Liver (tissue), 9 donors: ENCODE measurements around the gene PSIP1. TPM values are rescaled to one million over a fixed set of nuclear protein-coding genes. Genes with fewer than 3 reads are reported as not detected.

Source experiments
- DNase-seq: peaks from one replicate; pipeline ENCODE4 v3.0.0-alpha.2; 2017; ENCODE audit warnings: low spot score
- H3K27ac ChIP-seq, 2 donors: one replicate each; pipeline ENCODE4 v1.7.0; 2013; ENCODE audit warnings: inconsistent platforms in 2 of 2, low read length in 2 of 2, control low read depth in 1 of 2, low read depth in 1 of 2, mild to moderate bottlenecking in 1 of 2
- H3K27me3 ChIP-seq, 4 donors: one replicate each; pipeline versions ENCODE4 v1.6.1 to v1.7.0; 2013; ENCODE audit warnings: low read length in 3 of 4, inconsistent platforms in 1 of 4, mild to moderate bottlenecking in 1 of 4, moderate library complexity in 1 of 4; ENCODE audit not compliant: control insufficient read depth in 4 of 4, insufficient read depth in 4 of 4
- H3K36me3 ChIP-seq, 4 donors: one replicate each; pipeline versions ENCODE4 v1.6.1 to v1.7.0; 2013; ENCODE audit warnings: low read length in 3 of 4, mild to moderate bottlenecking in 3 of 4, low read depth in 1 of 4, moderate library complexity in 1 of 4; ENCODE audit not compliant: control insufficient read depth in 4 of 4, insufficient read depth in 3 of 4
- H3K4me1 ChIP-seq, 4 donors: one replicate each; pipeline versions ENCODE4 v1.6.1 to v1.7.0; 2013; ENCODE audit warnings: low read length in 3 of 4, mild to moderate bottlenecking in 3 of 4, moderate library complexity in 1 of 4; ENCODE audit not compliant: control insufficient read depth in 4 of 4, insufficient read depth in 4 of 4
- H3K4me3 ChIP-seq, 3 donors: one replicate each; pipeline versions ENCODE4 v1.6.1 to v1.7.0; 2013; ENCODE audit warnings: low read length in 3 of 3, control low read depth in 1 of 3, low read depth in 1 of 3, mild to moderate bottlenecking in 1 of 3
- H3K9ac ChIP-seq, 2 donors: one replicate each; pipeline ENCODE4 v1.7.0; 2013; ENCODE audit warnings: low read length in 2 of 2, mild to moderate bottlenecking in 2 of 2, moderate library complexity in 2 of 2, control low read depth in 1 of 2, low read depth in 1 of 2
- H3K9me3 ChIP-seq, 4 donors: one replicate each; pipeline versions ENCODE4 v1.6.1 to v1.7.0; 2013; ENCODE audit warnings: low read length in 3 of 4; ENCODE audit not compliant: control insufficient read depth in 4 of 4
- FOXA1 ChIP-seq: IDR thresholded peaks from 2 replicates; pipeline ENCODE4 v1.6.1; 2016; ENCODE audit warnings: antibody characterized with exemption
- FOXA2 ChIP-seq: IDR thresholded peaks from 2 replicates; pipeline ENCODE4 v1.6.1; 2016; ENCODE audit warnings: antibody characterized with exemption
- GABPA ChIP-seq, 2 donors: IDR thresholded peaks in 1 of 2; conservative IDR thresholded peaks in 1 of 2; 2 replicates each; pipeline ENCODE4 v1.6.1; 2016; ENCODE audit warnings: antibody characterized with exemption in 2 of 2, mild to moderate bottlenecking in 1 of 2, moderate library complexity in 1 of 2
- HNF4A ChIP-seq, 2 donors: conservative IDR thresholded peaks; 2 replicates each; pipeline ENCODE4 v1.6.1; 2016; ENCODE audit warnings: antibody characterized with exemption in 2 of 2, mild to moderate bottlenecking in 2 of 2
- HNF4G ChIP-seq: IDR thresholded peaks from 2 replicates; pipeline ENCODE4 v1.6.1; 2016; ENCODE audit warnings: antibody characterized with exemption
- NR2F2 ChIP-seq: IDR thresholded peaks from 2 replicates; pipeline ENCODE4 v1.6.1; 2016; ENCODE audit warnings: antibody characterized with exemption
- RAD21 ChIP-seq, 2 donors: IDR thresholded peaks; 2 replicates each; pipeline ENCODE4 v1.6.1; 2016; ENCODE audit warnings: antibody characterized with exemption in 2 of 2, mild to moderate bottlenecking in 2 of 2
- RXRA ChIP-seq, 2 donors: IDR thresholded peaks; 2 replicates each; pipeline ENCODE4 v1.6.1; 2017 to 2018; ENCODE audit warnings: antibody characterized with exemption in 2 of 2, mild to moderate bottlenecking in 1 of 2
- SP1 ChIP-seq: IDR thresholded peaks from 2 replicates; pipeline ENCODE4 v1.6.1; 2018; ENCODE audit warnings: antibody characterized with exemption, mild to moderate bottlenecking
- TAF1 ChIP-seq: conservative IDR thresholded peaks from 2 replicates; pipeline ENCODE4 v1.6.1; 2016; ENCODE audit warnings: antibody characterized with exemption, mild to moderate bottlenecking
- YY1 ChIP-seq: IDR thresholded peaks from 2 replicates; pipeline ENCODE4 v1.6.1; 2016; ENCODE audit warnings: antibody characterized with exemption, mild to moderate bottlenecking
- WGBS: extraction: QIAGEN DNeasy Blood & Tissue Kit; methylation state at CpG from one replicate; pipeline ENCODE4 v1.1.7; 2013; 5-methylcytosine and 5-hydroxymethylcytosine counted together
- polyA plus RNA-seq, 2 donors: library from polyadenylated mRNA; stranded (reverse) in 1 of 2; unstranded in 1 of 2; fragments of 200-250 nt in 1 of 2; fragments of >200 nt in 1 of 2; fragmentation: Nextera tagmentation in 1 of 2; extraction: Ambion mirVana in 1 of 2; gene quantifications; one replicate each; pipeline versions ENCODE4 v1.2.1 to v1.2.3, GENCODE V29; 2013 to 2015
- total RNA-seq, 2 donors: library from RNA; depleted of rRNA; stranded (reverse); fragments of >200 nt; gene quantifications; one replicate each; pipeline ENCODE4 v1.2.3, GENCODE V29; 2014
- TF ChIP-seq, protein P1 (sequence below): IDR thresholded peaks from 2 replicates; pipeline ENCODE4 v1.6.1; 2016; ENCODE audit warnings: antibody characterized with exemption, mild to moderate bottlenecking
- TF ChIP-seq, protein P2 (sequence below): IDR thresholded peaks from 2 replicates; pipeline ENCODE4 v1.6.1; 2016; ENCODE audit warnings: antibody characterized with exemption
- TF ChIP-seq, protein P3 (sequence below): IDR thresholded peaks from 2 replicates; pipeline ENCODE4 v1.6.1; 2016; ENCODE audit warnings: antibody characterized with exemption
- TF ChIP-seq, protein P4 (sequence below): fragments of 150-350 bp; IDR thresholded peaks from 2 replicates; pipeline ENCODE4 v1.5.1; 2017; ENCODE audit warnings: improper control_type of control experiment, low read depth, low read length; ENCODE audit not compliant: missing input control
- TF ChIP-seq, protein P5 (sequence below): IDR thresholded peaks from 2 replicates; pipeline ENCODE4 v1.6.1; 2016; ENCODE audit warnings: antibody characterized with exemption
- donor health status: healthy.
- donor health status: healthy.
- donor health status: healthy.
- donor health status: healthy.
- donor health status: healthy.

PSIP1 gene
- total and polyA plus RNA-seq, 4 donors = 9.2 to 22.7 (median 13.2) TPM

DNA sequence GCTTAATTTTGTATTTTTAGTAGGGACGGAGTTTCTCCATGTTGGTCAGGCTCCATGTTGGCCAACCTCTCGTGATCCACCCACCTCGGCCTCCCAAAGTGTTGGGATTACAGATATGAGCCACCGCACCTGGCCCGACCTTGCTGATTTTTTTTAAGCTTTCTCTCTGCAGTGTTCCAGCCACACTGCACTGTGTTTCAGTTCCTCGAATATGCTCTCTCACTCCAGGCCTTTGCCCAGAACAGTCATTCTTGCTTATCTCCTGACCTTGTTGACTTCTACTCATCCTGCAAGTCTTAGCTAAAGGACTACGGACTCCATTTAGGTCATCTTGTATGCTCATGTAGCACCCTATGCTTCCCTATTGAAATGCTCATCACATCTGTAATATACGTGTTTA lies 84.8 kb downstream of the PSIP1 start:
- peaks cover 2 to 20% (median 3%) of the 10 kb centered on the region in 4 donors for H3K4me1 ChIP-seq
- H3K27ac ChIP-seq = no peak overlapping the region

More for the DNA sequence above, 84.8 kb downstream of the PSIP1 start:
- 82% methylated on average over 8 of the region's 8 CpGs for WGBS
- no peak overlapping the region for H3K4me3 ChIP-seq
- no peaks in the 10 kb centered on the region for H3K27me3 ChIP-seq
- H3K36me3 ChIP-seq = peaks cover 0 to 4% (median 3%) of the 10 kb centered on the region in 4 donors
- no peak overlapping the region for H3K9ac ChIP-seq
- TF ChIP-seq, protein P1, sequence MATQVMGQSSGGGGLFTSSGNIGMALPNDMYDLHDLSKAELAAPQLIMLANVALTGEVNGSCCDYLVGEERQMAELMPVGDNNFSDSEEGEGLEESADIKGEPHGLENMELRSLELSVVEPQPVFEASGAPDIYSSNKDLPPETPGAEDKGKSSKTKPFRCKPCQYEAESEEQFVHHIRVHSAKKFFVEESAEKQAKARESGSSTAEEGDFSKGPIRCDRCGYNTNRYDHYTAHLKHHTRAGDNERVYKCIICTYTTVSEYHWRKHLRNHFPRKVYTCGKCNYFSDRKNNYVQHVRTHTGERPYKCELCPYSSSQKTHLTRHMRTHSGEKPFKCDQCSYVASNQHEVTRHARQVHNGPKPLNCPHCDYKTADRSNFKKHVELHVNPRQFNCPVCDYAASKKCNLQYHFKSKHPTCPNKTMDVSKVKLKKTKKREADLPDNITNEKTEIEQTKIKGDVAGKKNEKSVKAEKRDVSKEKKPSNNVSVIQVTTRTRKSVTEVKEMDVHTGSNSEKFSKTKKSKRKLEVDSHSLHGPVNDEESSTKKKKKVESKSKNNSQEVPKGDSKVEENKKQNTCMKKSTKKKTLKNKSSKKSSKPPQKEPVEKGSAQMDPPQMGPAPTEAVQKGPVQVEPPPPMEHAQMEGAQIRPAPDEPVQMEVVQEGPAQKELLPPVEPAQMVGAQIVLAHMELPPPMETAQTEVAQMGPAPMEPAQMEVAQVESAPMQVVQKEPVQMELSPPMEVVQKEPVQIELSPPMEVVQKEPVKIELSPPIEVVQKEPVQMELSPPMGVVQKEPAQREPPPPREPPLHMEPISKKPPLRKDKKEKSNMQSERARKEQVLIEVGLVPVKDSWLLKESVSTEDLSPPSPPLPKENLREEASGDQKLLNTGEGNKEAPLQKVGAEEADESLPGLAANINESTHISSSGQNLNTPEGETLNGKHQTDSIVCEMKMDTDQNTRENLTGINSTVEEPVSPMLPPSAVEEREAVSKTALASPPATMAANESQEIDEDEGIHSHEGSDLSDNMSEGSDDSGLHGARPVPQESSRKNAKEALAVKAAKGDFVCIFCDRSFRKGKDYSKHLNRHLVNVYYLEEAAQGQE = no peak
- TF ChIP-seq FOXA2 = no peak
- TF ChIP-seq, protein P2, sequence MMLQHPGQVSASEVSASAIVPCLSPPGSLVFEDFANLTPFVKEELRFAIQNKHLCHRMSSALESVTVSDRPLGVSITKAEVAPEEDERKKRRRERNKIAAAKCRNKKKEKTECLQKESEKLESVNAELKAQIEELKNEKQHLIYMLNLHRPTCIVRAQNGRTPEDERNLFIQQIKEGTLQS = no peak
- TF ChIP-seq, protein P3, sequence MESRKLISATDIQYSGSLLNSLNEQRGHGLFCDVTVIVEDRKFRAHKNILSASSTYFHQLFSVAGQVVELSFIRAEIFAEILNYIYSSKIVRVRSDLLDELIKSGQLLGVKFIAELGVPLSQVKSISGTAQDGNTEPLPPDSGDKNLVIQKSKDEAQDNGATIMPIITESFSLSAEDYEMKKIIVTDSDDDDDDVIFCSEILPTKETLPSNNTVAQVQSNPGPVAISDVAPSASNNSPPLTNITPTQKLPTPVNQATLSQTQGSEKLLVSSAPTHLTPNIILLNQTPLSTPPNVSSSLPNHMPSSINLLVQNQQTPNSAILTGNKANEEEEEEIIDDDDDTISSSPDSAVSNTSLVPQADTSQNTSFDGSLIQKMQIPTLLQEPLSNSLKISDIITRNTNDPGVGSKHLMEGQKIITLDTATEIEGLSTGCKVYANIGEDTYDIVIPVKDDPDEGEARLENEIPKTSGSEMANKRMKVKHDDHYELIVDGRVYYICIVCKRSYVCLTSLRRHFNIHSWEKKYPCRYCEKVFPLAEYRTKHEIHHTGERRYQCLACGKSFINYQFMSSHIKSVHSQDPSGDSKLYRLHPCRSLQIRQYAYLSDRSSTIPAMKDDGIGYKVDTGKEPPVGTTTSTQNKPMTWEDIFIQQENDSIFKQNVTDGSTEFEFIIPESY = no peak
- TF ChIP-seq, protein P4, sequence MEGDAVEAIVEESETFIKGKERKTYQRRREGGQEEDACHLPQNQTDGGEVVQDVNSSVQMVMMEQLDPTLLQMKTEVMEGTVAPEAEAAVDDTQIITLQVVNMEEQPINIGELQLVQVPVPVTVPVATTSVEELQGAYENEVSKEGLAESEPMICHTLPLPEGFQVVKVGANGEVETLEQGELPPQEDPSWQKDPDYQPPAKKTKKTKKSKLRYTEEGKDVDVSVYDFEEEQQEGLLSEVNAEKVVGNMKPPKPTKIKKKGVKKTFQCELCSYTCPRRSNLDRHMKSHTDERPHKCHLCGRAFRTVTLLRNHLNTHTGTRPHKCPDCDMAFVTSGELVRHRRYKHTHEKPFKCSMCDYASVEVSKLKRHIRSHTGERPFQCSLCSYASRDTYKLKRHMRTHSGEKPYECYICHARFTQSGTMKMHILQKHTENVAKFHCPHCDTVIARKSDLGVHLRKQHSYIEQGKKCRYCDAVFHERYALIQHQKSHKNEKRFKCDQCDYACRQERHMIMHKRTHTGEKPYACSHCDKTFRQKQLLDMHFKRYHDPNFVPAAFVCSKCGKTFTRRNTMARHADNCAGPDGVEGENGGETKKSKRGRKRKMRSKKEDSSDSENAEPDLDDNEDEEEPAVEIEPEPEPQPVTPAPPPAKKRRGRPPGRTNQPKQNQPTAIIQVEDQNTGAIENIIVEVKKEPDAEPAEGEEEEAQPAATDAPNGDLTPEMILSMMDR = no peak
- no peak for TF ChIP-seq SP1
- no peak for TF ChIP-seq YY1
- TF ChIP-seq TAF1 = no peak
- no peak for TF ChIP-seq HNF4G
- no peak for TF ChIP-seq RAD21 (IDR thresholded peaks at IDR 0.05)
- no peak for TF ChIP-seq HNF4A (conservative IDR thresholded peaks at IDR 0.05)
- TF ChIP-seq RXRA (IDR thresholded peaks at IDR 0.05) = no peak
- TF ChIP-seq GABPA (IDR thresholded peaks at IDR 0.05 in 1 of 2, conservative IDR thresholded peaks at IDR 0.05 in 1 of 2) = no peak
- TF ChIP-seq, protein P5, sequence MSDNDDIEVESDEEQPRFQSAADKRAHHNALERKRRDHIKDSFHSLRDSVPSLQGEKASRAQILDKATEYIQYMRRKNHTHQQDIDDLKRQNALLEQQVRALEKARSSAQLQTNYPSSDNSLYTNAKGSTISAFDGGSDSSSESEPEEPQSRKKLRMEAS = no peak
- no peak for TF ChIP-seq NR2F2
- TF ChIP-seq FOXA1 = no peak
- H3K9me3 ChIP-seq = no peaks in the 10 kb centered on the region
- no peak for DNase-seq
